GM19099 (cell line): ENCODE data around the gene RDH12.
A peak's percentile ranks its signal among the peaks of the same experiment; 100 is the strongest.

Experiments
- POLR2A ChIP-seq: IDR thresholded peaks from 3 replicates; pipeline ENCODE4 v1.6.1; 2011; ENCODE audit warnings: low read depth; ENCODE audit not compliant: insufficient read length; ENCODE audit errors: extremely low read depth

The RDH12 gene

DNA sequence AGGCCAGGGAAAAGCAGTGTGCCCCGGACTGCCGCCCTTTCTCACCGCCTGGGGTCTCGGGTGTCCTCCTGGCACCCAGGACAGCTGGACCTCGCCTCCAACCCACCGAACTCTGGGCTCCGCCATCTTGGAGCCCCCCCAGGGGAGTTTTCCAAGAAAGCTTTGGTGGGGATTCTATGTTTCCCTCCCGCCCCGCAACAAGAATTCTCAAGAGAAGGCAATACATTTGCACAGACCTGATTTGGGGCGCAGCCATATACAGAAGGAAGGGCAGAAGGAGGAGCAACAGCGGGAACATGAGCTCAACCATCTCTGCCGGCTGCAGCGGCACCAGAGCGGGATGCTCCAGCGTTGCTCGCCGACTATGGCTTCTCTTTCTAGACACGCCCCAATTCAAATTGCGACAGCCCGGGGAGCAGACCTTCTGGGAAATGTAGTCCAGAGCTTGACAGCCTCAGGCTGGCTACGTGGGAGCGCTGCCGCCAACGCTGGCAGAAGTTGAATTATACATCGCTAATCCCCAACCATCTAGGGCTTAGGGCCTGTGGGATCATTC lies 6.2 kb upstream of the RDH12 start, which contains the start of gene RDH11:
RDH11 (minus strand) TSS at position 371 of the 556 bp plus-strand sequence; CDS start at position 310, 61 bp downstream.
- TF ChIP-seq POLR2A, result peak; percentile 94

DNA sequence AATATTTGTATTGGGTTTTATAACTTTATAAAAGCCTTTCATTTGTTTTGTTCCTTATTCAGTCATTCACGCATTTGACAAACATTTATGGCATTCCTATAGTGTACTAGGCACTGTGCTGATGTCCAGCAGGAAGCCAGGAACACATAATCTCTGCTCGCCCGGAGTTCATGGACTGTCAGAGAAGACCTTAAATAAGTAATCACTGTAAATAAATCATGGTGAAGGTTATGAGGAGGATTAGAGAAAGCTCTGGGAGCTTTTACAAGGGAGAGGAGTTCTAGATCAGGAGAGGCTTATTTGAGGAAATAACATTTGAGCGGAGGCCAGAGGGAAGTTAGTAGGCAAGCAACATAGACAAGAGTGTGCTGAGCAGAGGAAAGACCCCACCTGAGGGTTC lies 4.7 kb upstream of the RDH12 start:
- no peak for TF ChIP-seq POLR2A

DNA sequence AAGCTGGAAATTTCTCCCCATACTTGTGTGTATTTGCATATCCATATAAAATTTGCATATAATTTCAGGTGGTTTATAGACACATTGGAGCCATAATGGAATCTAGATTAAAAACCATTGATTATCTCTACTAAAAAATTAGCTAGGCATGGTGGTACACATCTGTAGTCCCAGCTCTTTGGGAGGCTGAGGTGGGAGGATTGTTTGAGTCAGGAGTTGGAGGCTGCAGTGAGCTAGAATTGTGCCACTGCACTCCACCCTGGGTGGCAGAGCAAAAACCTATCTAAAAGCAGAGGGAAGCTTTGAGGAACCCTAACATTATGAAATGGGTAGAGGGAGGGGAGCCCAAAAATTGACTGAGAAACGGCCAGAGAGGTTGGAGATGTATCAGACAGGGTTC lies 3.5 kb upstream of the RDH12 start:
- no peak for TF ChIP-seq POLR2A

DNA sequence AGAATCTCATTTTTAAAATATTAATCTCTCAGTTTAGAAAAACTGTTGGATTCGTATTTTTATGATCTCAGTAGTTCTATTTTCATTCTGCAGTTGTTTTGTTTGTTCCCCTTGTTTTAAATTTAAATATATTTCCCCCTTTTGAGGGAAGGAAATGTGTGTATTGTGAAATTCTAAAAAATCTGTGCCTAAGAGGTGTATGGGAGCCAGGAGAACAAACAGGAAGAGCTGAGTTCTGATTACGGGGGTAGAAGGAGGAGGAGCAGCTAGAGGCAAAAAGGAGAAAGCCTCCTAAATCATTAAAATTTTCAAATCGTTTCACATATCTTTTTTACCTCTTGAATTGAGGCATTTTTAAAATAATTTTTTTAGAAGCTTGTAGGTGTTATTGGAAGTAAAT lies 2.3 kb downstream of the RDH12 start:
- no peak for TF ChIP-seq POLR2A

DNA sequence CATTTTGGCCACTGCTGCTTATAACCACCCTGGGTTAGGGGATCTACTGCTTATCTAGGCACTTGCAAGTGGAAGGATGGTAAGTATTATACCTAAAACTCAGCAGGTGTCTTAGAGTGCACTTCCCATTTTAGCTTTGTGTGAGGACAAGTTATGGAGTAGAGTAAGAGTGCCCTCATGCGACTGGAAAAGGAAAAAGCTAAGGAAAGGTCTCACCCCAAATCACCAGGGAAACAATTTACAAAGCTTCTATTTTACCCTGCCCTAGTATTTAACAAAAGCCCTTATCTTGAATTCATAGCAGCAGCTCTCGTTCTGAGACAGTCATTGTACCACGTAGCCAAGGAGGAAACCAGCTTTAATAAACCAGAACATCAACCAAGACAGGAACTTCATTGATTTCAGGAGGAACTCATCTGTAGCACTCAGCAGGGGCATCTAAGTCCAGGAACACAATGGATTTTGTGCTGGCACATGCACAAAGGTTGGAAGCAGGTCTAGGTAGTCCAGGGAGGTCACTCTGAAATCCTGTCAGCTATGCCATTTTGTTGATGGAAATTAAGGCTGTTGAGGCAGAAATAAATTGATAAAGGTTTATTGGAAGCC lies 2.9 kb downstream of the RDH12 start:
- TF ChIP-seq POLR2A, result no peak

DNA sequence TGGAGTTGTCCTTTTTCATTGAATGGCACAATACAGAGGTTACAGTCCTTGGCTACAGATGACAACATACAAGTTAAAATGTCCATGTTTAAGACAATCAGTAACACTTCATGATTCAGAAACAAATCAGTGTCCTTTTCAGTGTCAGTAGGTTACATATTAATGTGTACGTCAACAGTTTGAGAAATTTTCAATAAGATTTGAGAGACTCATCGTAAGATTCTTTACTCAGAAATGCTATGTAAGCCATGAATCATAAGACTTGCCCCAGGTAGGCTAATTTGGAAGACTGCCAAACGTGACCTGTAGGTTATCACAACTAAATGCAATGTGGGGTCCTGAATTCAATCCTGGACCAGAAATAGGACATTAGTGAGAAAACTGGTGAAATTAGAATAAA lies 3.5 kb downstream of the RDH12 start:
- no peak for TF ChIP-seq POLR2A

DNA sequence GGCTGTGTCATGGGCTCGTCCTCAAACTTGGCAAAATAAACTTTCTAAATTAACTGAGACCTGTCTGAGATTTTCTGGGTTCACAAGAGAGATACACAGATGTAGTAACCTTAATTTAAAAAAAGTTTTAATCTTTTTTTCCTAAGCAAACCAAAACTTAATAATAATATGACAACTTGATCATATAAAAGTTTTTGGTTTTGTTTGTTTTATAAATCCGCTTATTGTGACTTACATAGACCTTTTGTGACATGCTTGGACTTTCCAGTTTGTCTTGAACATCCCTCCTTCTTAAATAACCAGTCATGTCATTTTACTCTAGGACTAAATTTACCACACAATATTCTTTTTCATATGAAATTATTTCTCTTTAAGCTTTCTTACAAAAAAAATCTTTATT lies 8.5 kb downstream of the RDH12 start:
- no peak for TF ChIP-seq POLR2A

DNA sequence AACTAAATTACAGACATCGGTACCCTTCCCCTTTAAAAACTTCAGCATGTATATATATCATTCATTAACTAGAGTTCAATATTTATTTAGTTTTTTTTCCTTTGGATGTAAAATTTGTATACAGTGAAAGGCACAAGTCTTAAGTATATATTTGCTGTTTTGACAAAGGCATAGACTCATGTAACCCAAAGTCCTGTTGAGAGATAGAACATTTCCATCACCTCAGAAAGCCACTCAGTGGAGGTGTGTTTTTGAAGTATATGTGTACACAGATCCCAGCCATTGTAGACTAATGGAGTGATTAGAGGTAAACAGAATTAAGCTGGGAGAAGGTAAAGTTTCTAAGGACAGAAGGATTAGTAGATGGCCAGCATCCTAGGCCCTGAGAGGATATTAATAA lies 15.4 kb downstream of the RDH12 start:
- no peak for TF ChIP-seq POLR2A

DNA sequence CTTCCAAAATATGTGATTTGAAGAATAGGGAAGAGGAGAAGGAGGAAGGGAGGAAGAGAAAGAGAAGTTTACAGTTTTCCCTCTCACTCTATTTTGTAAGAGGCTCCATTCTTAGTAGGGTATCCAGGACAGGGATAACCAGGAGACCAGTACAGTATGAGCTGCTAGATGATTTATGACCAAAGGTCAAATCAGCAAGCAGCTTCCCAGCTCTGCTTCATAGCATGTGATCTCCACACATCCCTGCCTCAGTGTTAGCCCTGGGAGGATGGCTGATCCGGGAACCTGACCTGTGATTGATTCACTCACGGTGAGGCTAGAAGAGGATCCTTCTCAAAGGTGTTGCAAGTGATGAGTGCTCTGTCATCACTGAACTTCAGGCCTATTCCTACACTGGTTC lies 16.6 kb downstream of the RDH12 start:
- TF ChIP-seq POLR2A, result no peak

DNA sequence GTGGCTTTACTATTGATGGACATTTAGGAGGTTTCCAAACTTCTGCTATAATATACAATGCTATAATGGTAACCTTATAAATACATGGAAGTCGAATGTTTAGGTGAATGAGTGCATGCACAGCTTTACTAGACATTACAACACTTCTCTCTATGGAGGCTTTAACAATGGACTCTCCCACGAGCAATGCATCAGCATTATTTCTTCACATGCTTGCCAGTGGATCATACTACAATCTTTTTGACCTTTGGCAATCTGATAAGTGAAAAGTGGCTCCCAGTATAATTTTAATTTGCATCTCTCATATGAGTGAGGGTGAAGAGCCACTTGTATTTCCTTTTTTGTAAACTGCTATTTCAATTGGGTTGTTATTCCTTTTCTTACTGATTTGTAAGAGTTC lies 18.2 kb downstream of the RDH12 start:
- TF ChIP-seq POLR2A, result no peak

DNA sequence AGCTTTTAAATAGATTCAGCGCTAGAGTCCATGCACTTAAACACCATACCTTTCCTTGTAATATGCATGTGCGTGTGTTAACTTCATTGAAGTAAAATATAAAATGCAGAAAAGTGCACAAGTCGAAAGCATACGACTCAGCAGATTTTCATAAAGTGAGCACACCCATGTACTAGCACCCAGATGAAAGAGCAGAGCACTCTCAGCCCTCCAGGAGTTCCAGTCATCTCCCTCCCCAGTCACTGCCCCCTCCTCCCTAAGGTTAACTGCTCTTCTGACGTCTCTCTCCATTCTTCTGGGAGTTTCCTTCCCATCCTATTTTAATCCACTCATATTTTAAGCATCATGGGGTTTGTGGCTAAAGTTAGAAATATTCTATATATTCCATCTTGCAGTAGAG lies 20.2 kb downstream of the RDH12 start:
- no peak for TF ChIP-seq POLR2A

DNA sequence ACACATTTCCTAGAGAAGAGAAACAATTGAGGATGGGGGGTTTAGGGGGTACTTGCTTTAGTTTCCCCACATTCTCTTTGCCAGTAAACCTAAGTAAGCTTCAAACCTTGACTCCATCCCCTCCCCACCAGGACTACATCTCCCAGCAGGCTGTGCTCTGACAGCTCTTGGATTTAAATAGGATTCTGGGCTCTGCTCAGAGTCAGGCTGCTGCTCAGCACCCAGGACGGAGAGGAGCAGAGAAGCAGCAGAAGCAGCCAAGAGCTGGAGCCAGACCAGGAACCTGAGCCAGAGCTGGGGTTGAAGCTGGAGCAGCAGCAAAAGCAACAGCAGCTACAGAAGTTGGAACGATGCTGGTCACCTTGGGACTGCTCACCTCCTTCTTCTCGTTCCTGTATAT lies 20.6 kb downstream of the RDH12 start:
- no peak for TF ChIP-seq POLR2A

DNA sequence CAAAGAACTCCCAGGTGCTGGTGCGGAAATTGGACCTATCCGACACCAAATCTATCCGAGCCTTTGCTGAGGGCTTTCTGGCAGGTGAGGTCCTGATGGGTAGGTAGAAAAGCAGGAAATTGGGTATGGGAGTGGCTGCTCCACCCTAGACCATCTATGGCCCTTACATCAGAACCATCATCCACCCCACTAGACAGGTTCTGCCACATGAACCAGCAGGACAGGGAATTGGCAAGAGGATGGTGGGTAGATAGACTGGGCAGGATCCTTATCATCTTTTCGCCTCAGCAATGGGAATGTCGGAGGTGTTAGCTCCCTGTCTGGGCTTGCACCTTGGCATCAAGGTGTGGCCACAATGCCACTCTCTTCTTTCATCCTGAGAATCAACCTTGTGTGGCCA lies 23.5 kb downstream of the RDH12 start:
- no peak for TF ChIP-seq POLR2A

DNA sequence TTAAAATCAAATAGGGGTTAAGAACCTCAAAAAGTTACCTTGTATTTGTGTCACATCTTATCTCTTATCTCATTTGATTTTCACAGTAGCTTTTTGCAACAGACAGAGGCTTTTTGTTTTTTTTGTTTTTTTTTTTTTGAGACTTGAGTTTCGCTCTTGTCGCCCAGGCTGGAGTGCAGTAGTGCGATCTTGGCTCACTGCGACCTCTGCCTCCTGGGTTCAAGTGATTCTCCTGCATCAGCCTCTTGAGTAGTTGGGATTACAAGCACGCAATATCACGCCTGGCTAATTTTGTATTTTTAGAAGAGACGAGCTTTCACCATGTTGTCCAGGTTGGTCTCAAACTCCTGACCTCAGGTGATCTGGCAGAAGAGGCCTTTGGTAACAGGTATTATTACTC lies 25.7 kb downstream of the RDH12 start:
- no peak for TF ChIP-seq POLR2A

DNA sequence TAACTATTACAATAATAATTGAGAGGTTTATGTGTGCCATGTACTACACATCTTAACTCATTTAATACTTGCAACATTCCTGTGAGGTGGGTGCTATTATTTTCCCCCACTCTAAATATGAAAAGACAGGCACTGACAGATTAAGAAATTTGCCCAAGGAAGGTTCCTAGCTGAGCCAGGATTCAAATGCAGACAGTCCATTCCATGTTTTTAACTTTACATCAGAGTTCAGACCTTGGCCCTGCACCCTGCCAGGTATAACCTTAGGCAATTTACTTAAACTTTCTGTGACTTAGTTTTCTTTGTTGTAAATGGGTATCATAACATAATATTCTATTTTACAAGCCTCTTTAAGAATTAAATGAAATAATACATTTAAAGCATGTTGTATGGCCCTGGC lies 26.6 kb downstream of the RDH12 start:
- TF ChIP-seq POLR2A, result no peak

DNA sequence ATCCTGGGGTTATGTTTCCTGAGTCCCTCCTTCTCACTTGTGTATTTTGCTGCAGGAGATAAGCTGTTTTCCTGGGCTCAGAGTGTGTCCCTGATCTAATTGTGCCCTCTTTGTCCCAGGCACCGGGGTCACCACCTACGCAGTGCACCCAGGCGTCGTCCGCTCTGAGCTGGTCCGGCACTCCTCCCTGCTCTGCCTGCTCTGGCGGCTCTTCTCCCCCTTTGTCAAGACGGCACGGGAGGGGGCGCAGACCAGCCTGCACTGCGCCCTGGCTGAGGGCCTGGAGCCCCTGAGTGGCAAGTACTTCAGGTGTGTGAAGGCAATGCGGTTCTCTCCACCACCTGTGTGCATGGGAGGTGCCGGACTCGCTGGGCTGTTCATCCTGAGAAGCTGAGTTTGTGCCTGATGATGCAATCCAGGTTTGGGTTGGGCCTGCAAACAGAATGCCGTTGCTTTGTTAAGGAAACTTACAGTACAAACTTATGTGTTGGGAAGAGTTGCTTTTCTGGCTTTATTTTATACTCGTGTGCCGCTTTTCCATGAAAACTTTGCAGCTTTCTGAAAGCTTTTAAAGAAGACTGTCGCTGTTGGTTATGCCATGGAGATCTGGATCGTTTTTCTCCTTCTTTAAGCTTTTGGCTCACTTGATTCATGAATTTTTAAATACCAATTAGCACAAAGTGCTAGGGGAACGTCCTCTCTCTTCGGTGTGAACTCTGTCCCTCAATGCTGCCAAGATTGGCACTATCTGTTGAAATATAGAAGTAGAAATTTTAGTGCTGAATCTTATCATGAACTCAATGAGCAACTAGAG lies 27.6 kb downstream of the RDH12 start:
- TF ChIP-seq POLR2A, result no peak
